H1 (cell line): Measurements from ENCODE around the gene LCN2. TPM values are rescaled to one million over a fixed set of nuclear protein-coding genes. Genes with fewer than 3 reads are reported as not detected.

Experiments used
- CTCF ChIA-PET: fragments of 300-600 bp; sonication (Branson Sonifier 250); formaldehyde crosslinking; loops from one replicate; lab custom pipeline; 2021; ENCODE audit not compliant: partially characterized antibody; lab: Charles Lee
- POLR2A ChIA-PET: fragments of 300-600 bp; sonication (Branson Sonifier 250); formaldehyde crosslinking; loops from one replicate; lab custom pipeline; 2021; ENCODE audit warnings: inconsistent platforms; ENCODE audit not compliant: partially characterized antibody; lab: Charles Lee
- DNase-seq, 2 experiments: peaks; one replicate each; pipeline versions ENCODE4 v3.0.0 to v3.0.0-alpha.2; 2010 to 2022; ENCODE audit warnings: low spot score in 2 of 2, low read depth in 1 of 2, mixed read lengths in 1 of 2
- FAIRE-seq: peaks from 2 replicates; lab custom pipeline; 2011; peaks lifted over from hg19 to GRCh38; lab: Jason Lieb, UNC
- H2AFZ ChIP-seq: 2 replicates; pipeline ENCODE4 v1.8.1; 2012; ENCODE audit warnings: low read length, inconsistent platforms
- H2AK5ac ChIP-seq: 2 replicates; pipeline ENCODE4 v1.6.1; 2013; ENCODE audit warnings: low read depth, low read length
- H2BK120ac ChIP-seq: replicated peaks from 2 replicates; pipeline ENCODE3; 2013; ENCODE audit warnings: low read depth, low read length, inconsistent platforms
- H2BK12ac ChIP-seq: 2 replicates; pipeline ENCODE4 v1.6.1; 2013; ENCODE audit warnings: low read depth, low read length
- H2BK15ac ChIP-seq: 2 replicates; pipeline ENCODE4 v1.6.1; 2013; ENCODE audit warnings: low read length
- H2BK20ac ChIP-seq: 2 replicates; pipeline ENCODE4 v1.6.1; 2013; ENCODE audit warnings: low read length
- H2BK5ac ChIP-seq: 2 replicates; pipeline ENCODE4 v1.6.1; 2013; ENCODE audit warnings: low read depth, low read length
- H3K14ac ChIP-seq: 2 replicates; pipeline ENCODE4 v1.6.1; 2013; ENCODE audit warnings: inconsistent platforms; ENCODE audit not compliant: insufficient read length
- H3K18ac ChIP-seq: 2 replicates; pipeline ENCODE4 v1.6.1; 2013; ENCODE audit warnings: low read length; ENCODE audit errors: extremely low read depth
- H3K23ac ChIP-seq: 2 replicates; pipeline ENCODE4 v1.6.1; 2013; ENCODE audit warnings: inconsistent platforms; ENCODE audit not compliant: insufficient read length
- H3K23me2 ChIP-seq: 2 replicates; pipeline ENCODE4 v1.6.1; 2013; ENCODE audit warnings: low read depth, low read length
- H3K27ac ChIP-seq: 2 replicates; pipeline ENCODE4 v1.6.1; 2011; ENCODE audit warnings: low read depth, low read length, inconsistent platforms
- H3K27me3 ChIP-seq, 4 experiments: replicated peaks in 1 of 4; 1 replicate in 1 of 4; 2 replicates in 3 of 4; pipeline versions ENCODE4 v1.6.1 to v1.8.1; 2011 to 2013; ENCODE audit warnings: low read length in 3 of 4, mild to moderate bottlenecking in 3 of 4, inconsistent platforms in 2 of 4, mixed read lengths in 2 of 4, moderate library complexity in 1 of 4; ENCODE audit not compliant: control insufficient read depth in 3 of 4, insufficient read depth in 3 of 4; ENCODE audit errors: extremely low read depth in 1 of 4
- H3K36me3 ChIP-seq, 4 experiments: 2 replicates each; pipeline versions ENCODE4 v1.6.1 to v1.8.1; 2011 to 2013; ENCODE audit warnings: mild to moderate bottlenecking in 4 of 4, low read length in 3 of 4, moderate library complexity in 2 of 4, control low read depth in 1 of 4, inconsistent platforms in 1 of 4; ENCODE audit not compliant: insufficient read depth in 4 of 4, control insufficient read depth in 2 of 4
- H3K4ac ChIP-seq: replicated peaks from 2 replicates; pipeline ENCODE3; 2013; ENCODE audit warnings: low read length, low read depth, mixed read lengths, inconsistent platforms; ENCODE audit not compliant: insufficient read length
- H3K4me1 ChIP-seq, 4 experiments: replicated peaks in 1 of 4; 1 replicate in 1 of 4; 2 replicates in 3 of 4; pipeline versions ENCODE4 v1.6.1 to v1.8.1; 2011 to 2013; ENCODE audit warnings: low read length in 3 of 4, inconsistent platforms in 2 of 4, mixed read lengths in 1 of 4; ENCODE audit not compliant: insufficient read depth in 4 of 4, control insufficient read depth in 3 of 4
- H3K4me2 ChIP-seq, 2 experiments: 2 replicates each; pipeline versions ENCODE4 v1.6.1 to v1.8.1; 2011 to 2013; ENCODE audit warnings: low read depth in 2 of 2, low read length in 2 of 2, control low read depth in 1 of 2, inconsistent platforms in 1 of 2, mild to moderate bottlenecking in 1 of 2; ENCODE audit not compliant: insufficient read depth in 1 of 2
- H3K4me3 ChIP-seq, 4 experiments: fragments of 200-600, 300-600 bp in 1 of 4; sonication (generic), shearing (Covaris generic), sonication (Bioruptor Twin) in 1 of 4; 2 replicates each; pipeline versions ENCODE4 v1.5.1 to v1.8.1; 2011 to 2016; ENCODE audit warnings: low read length in 4 of 4, low read depth in 3 of 4, control low read depth in 2 of 4, inconsistent platforms in 2 of 4, mild to moderate bottlenecking in 2 of 4, mixed read lengths in 1 of 4, moderate library complexity in 1 of 4; ENCODE audit not compliant: insufficient read depth in 2 of 4; ENCODE audit errors: extremely low read depth in 1 of 4
- H3K56ac ChIP-seq: replicated peaks from 2 replicates; pipeline ENCODE3; 2013; ENCODE audit warnings: low read depth, mild to moderate bottlenecking, mixed read lengths, low read length, inconsistent platforms; ENCODE audit not compliant: insufficient read length
- H3K79me1 ChIP-seq: 2 replicates; pipeline ENCODE4 v1.6.1; 2013; ENCODE audit warnings: low read depth, low read length, control low read depth
- H3K79me2 ChIP-seq, 2 experiments: 2 replicates each; pipeline versions ENCODE4 v1.6.1 to v1.8.1; 2012 to 2013; ENCODE audit warnings: low read length in 2 of 2, mild to moderate bottlenecking in 2 of 2, inconsistent platforms in 1 of 2; ENCODE audit not compliant: insufficient read depth in 2 of 2, control insufficient read depth in 1 of 2
- H3K9ac ChIP-seq, 4 experiments: replicated peaks in 1 of 4; 1 replicate in 1 of 4; 2 replicates in 3 of 4; pipeline versions ENCODE4 v1.6.1 to v1.8.1; 2011 to 2013; ENCODE audit warnings: low read depth in 3 of 4, low read length in 3 of 4, control low read depth in 2 of 4, mild to moderate bottlenecking in 2 of 4, moderate library complexity in 2 of 4, inconsistent platforms in 1 of 4; ENCODE audit errors: extremely low read depth in 1 of 4
- H3K9me3 ChIP-seq, 2 experiments: 2 replicates each; pipeline versions ENCODE4 v1.6.1 to v1.8.1; 2012 to 2013; ENCODE audit warnings: mild to moderate bottlenecking in 2 of 2, moderate library complexity in 2 of 2, control low read depth in 1 of 2, inconsistent platforms in 1 of 2, low read depth in 1 of 2, low read length in 1 of 2, mixed read lengths in 1 of 2; ENCODE audit not compliant: insufficient read depth in 2 of 2
- H4K20me1 ChIP-seq, 2 experiments: replicated peaks in 1 of 2; 2 replicates each; pipeline versions ENCODE3 to v1.8.1; 2011 to 2013; ENCODE audit warnings: inconsistent platforms in 2 of 2, low read length in 2 of 2, mild to moderate bottlenecking in 1 of 2; ENCODE audit not compliant: insufficient read depth in 2 of 2, control insufficient read depth in 1 of 2
- H4K5ac ChIP-seq: 2 replicates; pipeline ENCODE4 v1.6.1; 2013; ENCODE audit warnings: low read length, low read depth, mixed read lengths, inconsistent platforms; ENCODE audit not compliant: insufficient read length
- H4K8ac ChIP-seq: 2 replicates; pipeline ENCODE4 v1.8.0; 2013; ENCODE audit warnings: mild to moderate bottlenecking, moderate library complexity, low read length, inconsistent platforms; ENCODE audit not compliant: insufficient read depth; ENCODE audit errors: extremely low read depth
- H4K91ac ChIP-seq: replicated peaks from 2 replicates; pipeline ENCODE3; 2013; ENCODE audit warnings: low read length, mixed read lengths, inconsistent platforms; ENCODE audit not compliant: insufficient read length
- SUZ12 ChIP-seq: fragments of 200-600 bp; sonication (generic); IDR thresholded peaks from 2 replicates; pipeline ENCODE4 v1.6.1; 2012; ENCODE audit warnings: mild to moderate bottlenecking, inconsistent platforms, low read length, moderate library complexity, mixed read lengths
- WGBS, 2 experiments: shearing (Covaris generic) in 1 of 2; methylation state at CpG; one replicate each; pipeline versions ENCODE4 v1.1.6 to v1.1.7; 2013 to 2015; ENCODE audit warnings: low lambda C conversion rate in 2 of 2, mixed read lengths in 2 of 2, inconsistent platforms in 1 of 2, low coverage in 1 of 2, missing lambda C conversion rate in 1 of 2; ENCODE audit not compliant: insufficient replicate concordance in 2 of 2, insufficient coverage in 1 of 2, insufficient read length in 1 of 2; ENCODE audit errors: extremely low coverage in 1 of 2, missing lambda C conversion rate in 1 of 2; 5-methylcytosine and 5-hydroxymethylcytosine counted together
- polyA plus RNA-seq, 7 experiments: library from polyadenylated mRNA; depleted of rRNA in 3 of 7; stranded (reverse) in 5 of 7; unstranded in 2 of 7; fragments of >200 nt in 5 of 7; fragments of 200-250 nt in 2 of 7; gene quantifications; 1 replicate in 5 of 7; 2 replicates in 1 of 7; 4 replicates in 1 of 7; pipeline versions ENCODE4 v1.2.1 to v1.2.3, GENCODE V29; 2011 to 2013; ENCODE audit warnings: missing spikeins in 2 of 7, mixed read lengths in 2 of 7
- total RNA-seq: library from RNA; stranded (reverse); fragmentation: NEBNext Ultra II Directional; extraction: Animal tissue kit (Norgen Biotek cat#: 25700); gene quantifications from 2 replicates; pipeline ENCODE4 v1.2.1, GENCODE V29; 2021
- TF ChIP-seq, protein P1 (sequence below): IDR thresholded peaks from 2 replicates; pipeline ENCODE4 v1.6.1; 2011; ENCODE audit warnings: low read depth, mild to moderate bottlenecking, low read length; ENCODE audit not compliant: insufficient read depth

The LCN2 gene
- total and polyA plus RNA-seq, 2 of the 8 experiments (the other 6 are each of a cell fraction or from before 2014, with no cell fraction given), result 1.1 to 1.6 TPM

GRCh38 chr9:128136816-128137793, 12.1 kb upstream of the LCN2 start:
- CTCF ChIA-PET, result interaction anchor here (0.8 to 2.3 kb wide), 5 partner anchors 9 to 67 kb away, joined by 3 to 11 read pairs (median 8); partner anchors contain the start of gene DNM1
- Histone ChIP-seq H3K27ac (no peak overlapping the region), H2AFZ (no peak overlapping the region), H3K36me3 (no peaks in the 10 kb centered on the region), H3K4me2 (no peak overlapping the region), H2BK120ac (no peak overlapping the region), H4K91ac (no peak overlapping the region), H4K20me1 (no peaks in the 10 kb centered on the region), H2BK20ac (no peak overlapping the region), H4K8ac (no peak overlapping the region), H3K56ac (no peak overlapping the region), H3K4ac (no peak overlapping the region), H2AK5ac (no peak overlapping the region), H4K5ac (no peak overlapping the region), H3K79me1 (no peaks in the 10 kb centered on the region), H3K9ac (no peak overlapping the region), H2BK5ac (no peak overlapping the region), H3K23ac (no peak overlapping the region), H3K14ac (no peak overlapping the region), H3K9me3 (no peaks in the 10 kb centered on the region), H2BK15ac (no peak overlapping the region), H3K79me2 (no peaks in the 10 kb centered on the region), H3K4me3 (no peak overlapping the region), H2BK12ac (peak overlapping the region; percentile 43; the same call in 1 of the 2 replicates), H3K4me1 (no peaks in the 10 kb centered on the region), H3K27me3 (no peaks in the 10 kb centered on the region), H3K18ac (peak overlapping the region; percentile 32; the same call in 1 of the 2 replicates), H3K23me2 (no peaks in the 10 kb centered on the region)
- FAIRE-seq, result no peak
- TF ChIP-seq, protein P1, sequence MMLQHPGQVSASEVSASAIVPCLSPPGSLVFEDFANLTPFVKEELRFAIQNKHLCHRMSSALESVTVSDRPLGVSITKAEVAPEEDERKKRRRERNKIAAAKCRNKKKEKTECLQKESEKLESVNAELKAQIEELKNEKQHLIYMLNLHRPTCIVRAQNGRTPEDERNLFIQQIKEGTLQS, result no peak
- TF ChIP-seq SUZ12, result no peak
- DNase-seq, result no peak
- 88% methylated on average over 18 of the region's 18 CpGs; no CpG with 5 or more reads in 1 of the 2 experiments for WGBS, 2 experiments
- POLR2A ChIA-PET, result interaction anchor here (0.9 to 1.5 kb wide), 4 partner anchors 9 to 37 kb away, joined by 3 to 6 read pairs (median 3); no protein-coding TSS in a partner anchor
